IPS DF 4.7 (cell line): ENCODE results near the gene DDX20.
"Not testable (repeated sequence)": the region's sequence is repeated elsewhere in the genome, so short reads cannot be mapped to it uniquely, and the experiment has no call there.

ENCODE experiments used
- DNase-seq: peaks from one replicate; pipeline ENCODE4 v3.0.0-alpha.2; 2013; ENCODE audit warnings: low spot score; ENCODE audit errors: extremely low read depth

Gene DDX20

GRCh38 chr1:111733183-111733991 is 22.3 kb upstream of the DDX20 start:
- DNase-seq: no peak

DNA sequence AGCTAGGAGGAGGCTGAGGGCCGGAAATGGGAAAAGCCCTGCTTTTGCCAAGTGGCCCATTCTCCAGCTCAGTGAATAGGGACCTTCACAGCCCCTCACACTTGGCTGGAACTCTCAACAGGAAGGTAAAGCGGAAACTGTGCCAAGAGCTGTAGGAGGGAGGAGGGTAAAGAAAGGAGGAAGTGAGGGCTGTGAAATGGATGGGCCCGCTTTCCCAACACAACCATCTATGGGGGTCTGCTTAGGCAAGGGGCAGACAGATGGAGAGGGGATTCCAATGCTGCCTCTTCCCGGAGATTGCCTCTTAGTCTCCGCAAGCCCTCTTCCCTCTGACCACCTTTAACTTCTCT is 21.7 kb upstream of the DDX20 start:
- DNase-seq: no peak

- DNase-seq: no peak
Measured at GRCh38 chr1:111734426-111734825, 21.3 kb upstream of the DDX20 start.

DNA sequence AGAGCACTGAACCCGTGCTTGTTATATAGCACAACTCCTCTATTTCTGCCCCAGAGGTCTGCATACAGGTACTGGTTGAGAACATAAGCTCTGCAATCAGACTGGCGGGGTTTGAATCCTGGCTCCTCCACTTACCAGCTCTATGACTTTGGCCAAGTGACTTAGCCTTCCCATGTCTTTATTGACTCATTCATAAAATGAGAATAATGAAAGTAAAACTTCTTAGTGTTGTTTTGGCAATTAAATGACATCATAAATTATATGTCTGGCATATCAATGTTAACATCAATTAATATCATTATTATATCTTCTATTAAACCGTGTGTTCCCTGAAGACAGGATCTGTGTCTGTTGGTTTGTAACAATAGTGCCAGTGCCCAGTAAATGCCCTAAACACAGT is 20.8 kb upstream of the DDX20 start:
- no peak for DNase-seq

GRCh38 chr1:111735321-111735720 is 20.4 kb upstream of the DDX20 start:
- DNase-seq: no peak

DNA sequence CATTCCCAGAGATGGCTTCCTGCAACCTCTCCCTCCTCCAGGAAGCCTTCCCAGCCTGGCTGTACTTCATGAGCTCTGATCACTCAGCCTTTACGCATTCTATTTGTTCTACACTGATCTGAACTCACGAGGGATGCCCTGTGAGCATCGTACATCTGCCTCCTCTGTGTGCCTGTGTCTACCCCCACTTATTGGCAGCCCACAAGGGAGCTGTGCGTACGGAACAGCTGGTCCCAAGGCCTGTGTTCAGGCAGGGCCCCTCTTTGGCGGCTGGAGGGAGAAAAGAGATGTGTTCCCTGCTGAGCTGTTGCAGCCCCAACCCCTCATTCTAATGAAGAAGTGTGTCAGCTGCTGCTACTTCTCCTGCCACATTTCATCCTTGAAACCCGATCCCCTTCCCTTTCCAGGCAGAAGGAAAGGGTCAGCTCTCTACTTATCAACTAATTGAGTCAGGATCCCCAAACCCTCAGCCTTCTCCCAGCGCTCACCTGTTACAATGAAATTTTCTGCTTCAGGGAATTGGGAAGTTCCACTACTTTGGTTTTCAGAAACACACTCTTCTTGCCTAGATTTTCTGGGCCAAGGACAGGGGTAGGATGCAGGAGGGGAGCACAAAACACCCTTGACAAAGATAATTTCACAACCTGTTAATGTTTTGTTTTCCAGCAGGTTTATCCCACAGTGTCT is 19.7 kb upstream of the DDX20 start:
- no peak for DNase-seq

GRCh38 chr1:111736548-111737215 is 19.0 kb upstream of the DDX20 start:
- DNase-seq: no peak

DNA sequence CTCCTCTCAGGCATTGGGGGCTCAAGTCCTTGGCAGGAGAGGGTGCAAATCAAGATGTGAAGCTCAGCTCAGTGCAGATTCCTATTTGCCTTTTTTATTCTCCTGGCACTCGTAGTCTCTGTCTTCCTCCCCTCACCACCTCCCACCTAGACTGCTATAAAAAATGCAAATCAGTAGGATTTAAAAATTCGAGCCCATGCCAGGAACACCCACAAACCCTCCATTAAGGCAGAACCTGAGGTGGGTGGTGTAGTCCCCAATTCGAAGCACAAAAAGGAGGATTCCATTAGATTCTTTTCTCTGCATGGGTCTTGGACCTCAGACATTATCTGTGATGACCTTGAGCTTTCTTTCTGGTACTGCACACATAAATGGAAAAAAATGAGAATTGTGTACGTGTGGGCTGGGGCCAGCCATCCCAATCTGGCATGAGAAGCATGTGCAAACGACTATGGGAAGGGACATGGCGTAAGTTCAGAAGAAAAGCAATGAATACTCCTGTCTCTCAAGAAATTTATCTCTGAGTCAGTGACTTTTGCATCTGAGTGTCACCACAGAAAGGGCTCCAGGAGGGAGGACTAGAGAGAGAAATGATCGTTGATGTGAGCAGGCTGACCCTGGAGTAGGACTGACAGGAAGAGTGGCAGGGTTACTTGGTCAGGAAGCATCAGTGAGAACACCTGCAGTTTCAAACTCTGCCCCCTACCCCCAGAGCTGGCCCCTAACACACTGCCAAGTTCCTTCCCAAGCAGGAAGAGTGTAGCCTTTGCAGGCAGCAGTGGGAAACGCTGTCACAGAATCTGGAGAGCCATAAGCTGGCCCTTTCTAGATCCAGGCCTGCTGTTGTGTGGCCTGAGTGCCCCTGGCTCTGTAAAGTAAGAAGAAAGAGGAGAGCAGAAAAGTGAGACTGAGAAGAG is 18.2 kb upstream of the DDX20 start:
- no peak for DNase-seq

- DNase-seq: no peak
Measured at GRCh38 chr1:111738133-111738435, 17.6 kb upstream of the DDX20 start.

GRCh38 chr1:111738436-111739193 is 17.1 kb upstream of the DDX20 start:
- no peak for DNase-seq

DNA sequence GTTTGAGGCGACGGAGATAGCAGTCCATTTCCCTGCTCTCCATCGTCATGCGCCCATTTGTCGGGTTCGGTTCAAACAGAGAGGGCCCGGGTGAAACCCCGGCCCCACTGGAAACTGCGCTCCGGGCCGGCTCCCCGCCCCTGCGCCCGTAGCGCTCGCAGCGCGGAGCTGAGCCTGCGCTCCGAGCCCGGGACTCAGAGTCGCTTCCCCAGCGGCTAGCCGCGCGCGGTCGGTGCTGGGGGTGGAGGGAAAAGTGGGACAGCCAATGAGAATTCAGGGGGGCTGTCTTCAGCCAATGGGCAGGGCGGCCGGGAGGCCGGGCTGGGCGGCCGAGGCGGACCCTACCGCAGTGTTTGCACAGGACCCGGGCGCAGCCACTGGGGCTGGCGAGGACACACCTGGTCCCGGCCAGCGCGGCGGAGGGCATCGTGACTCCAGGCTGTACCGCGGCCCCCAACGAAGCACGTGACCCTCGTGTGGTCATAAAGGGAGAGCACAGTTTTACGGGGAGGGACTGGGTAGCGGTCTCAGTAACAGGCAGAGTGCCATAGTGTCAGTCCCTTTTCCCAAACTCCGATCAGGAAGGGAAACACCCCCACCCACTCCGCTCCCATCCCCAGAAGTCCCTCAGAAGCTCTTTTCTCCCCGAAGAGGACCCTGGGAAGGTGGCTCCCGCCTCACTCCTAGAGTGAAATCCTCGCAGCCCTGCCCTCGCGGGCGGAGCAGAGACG is 16.3 kb upstream of the DDX20 start, which contains the start of gene INKA2:
TSS of gene INKA2 (minus strand) at position 202 of the 731 bp plus-strand sequence. CDS start at position 49, 153 bp downstream.
- DNase-seq: no peak

DNA sequence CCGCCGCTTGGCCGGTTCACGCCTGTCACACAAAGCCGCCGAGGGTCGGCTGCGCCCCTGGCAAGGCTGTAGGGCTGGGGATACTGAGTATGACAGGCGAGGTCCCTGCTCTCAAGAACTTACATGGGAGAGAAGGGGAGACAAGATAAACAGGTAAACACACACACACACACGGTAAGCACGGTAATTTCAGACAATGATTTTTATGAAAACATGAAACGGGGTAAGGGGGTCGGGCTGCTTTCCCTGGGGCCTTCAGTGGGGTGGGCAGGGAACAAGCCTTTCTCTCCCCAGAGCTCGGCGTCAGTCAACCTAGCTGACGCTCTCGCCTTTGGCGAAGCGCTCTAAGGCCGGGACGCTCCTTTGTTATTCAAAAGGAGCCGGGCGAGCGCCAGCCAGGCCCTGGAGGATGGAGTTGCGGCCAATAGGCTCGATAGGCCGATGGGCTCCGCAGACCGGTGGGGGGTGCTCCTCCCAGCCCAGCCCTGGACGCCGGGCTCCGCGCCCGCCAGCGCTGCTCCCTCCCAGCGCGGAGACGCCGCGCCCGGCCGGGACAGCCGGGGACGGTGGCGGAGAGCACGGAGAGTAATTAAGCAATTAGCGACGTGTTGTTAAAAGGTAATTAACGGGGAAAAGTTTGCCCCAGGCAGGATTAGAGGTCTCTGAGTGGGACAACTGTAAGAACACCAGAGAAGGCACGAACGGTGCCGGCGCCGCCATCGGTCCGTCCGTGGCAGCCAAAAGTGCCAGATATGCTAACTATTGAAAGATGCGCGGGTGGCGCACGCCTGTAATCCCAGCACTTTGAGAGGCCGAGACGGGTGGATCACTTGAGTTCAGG is 15.6 kb upstream of the DDX20 start:
- DNase-seq: no peak

- DNase-seq: not testable (repeated sequence)
Measured at GRCh38 chr1:111742292-111742691, 13.4 kb upstream of the DDX20 start.

DNA sequence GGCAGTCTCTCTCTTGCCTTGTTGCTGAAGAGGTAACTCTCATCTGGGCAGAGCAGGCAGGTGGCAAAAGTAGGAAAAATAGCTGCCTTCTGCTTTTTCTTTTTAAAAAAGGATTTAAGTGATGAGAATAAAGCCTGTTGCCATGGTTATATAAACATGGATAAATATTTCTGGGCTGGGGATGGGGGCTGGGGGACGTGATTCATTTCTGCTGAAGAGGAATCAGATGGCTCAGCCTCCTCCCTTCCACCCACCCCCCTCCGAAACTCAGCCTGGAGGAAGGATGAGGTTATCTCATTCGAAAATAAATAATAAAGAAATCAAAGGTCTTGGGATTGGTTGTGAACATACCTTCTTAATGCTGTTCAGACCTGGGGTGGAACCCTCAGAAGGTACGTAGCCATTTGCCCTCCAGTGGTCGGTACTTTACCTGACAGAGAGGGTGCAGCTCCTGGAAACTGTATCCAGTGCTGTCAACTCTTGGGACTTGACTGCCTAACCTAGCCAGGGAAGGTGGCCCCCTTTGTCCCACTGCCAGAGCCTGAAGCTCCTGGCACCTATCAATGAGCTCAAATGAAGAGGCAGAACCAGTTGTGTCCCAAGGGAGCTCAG is 12.7 kb upstream of the DDX20 start:
- no peak for DNase-seq

DNA sequence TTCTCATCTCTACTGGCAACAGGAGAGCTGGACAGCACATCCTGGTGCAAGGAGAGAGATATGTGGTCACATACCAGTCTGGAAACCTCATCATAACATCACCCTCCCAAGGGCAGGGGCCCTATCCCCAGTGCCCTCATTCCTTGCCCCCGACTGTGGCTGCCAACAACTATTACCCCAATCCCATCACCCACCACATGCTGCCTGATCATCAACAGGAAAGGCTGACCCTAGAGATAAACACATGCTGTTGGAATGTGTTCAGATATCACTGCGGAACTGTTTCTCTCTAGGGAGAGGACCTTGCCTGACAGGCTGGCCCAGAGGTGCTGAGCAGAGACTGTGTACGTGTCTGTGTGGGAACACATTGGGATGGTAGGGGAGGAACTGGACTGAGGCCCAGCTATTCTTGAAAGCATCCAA is 12.0 kb upstream of the DDX20 start:
- no peak for DNase-seq

DNA sequence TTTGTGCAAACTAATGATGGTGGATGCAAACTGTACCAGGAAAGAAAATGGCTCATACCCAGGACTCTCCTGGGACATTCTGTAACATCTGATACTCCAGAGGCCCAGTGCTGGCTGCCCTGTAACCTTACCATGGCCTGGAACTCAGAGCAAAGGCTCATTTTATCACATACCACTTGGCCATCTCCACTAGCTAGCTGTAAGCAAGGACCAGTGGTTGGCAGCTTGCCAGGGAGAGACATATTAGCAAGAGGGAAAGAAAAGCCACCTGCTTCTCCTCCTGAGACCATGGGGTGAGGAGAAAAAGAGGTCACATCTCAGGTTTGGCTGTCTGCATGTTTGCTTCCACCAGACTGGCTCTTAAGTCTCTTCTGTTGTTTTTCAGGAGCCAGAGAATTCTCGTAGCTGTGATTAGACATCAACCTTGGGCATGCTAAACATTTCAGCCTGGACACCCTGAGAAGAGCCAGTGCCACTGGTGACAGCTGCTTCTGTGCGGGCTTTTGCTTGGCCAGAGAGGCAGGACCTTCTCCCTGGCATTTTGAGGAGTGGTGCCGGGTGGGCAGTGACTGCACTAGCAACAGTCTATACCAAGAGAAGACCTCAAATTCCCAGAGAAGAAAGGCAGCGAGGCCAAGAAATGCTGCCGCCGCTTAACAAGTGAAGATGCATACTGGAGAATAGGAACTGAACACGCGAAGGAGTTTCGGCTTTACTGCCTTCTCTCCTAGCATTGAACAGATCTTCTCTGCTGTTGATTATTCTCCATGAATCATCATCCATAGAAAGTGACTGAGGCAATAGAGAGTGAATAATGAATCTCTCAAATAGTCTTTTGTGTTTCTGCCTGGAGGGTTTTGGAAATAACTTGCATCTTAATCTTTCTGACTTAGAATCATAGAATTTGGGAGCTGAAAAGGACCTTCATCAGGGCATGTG is 9.8 kb upstream of the DDX20 start:
- no peak for DNase-seq

GRCh38 chr1:111746614-111746999 is 9.1 kb upstream of the DDX20 start:
- DNase-seq: no peak
